ENCODE measurements around the gene PDE5A.
"Not testable (repeated sequence)": the region's sequence is repeated elsewhere in the genome, so short reads cannot be mapped to it uniquely, and the experiment has no call there.

Gene PDE5A

GRCh38 chr4:119628281-119629141 is at the start of gene PDE5A:
Gene PDE5A, minus strand, starts transcription at chr4:119628804. Its CDS starts 133 bp downstream, at chr4:119628671.
- no peak for DNase-seq

GRCh38 chr4:119676101-119676500 is 47.5 kb upstream of the PDE5A start:
- no peak for DNase-seq

GRCh38 chr4:119675391-119675790 is 46.8 kb upstream of the PDE5A start:
- no peak for DNase-seq

GRCh38 chr4:119672938-119673337 is 44.3 kb upstream of the PDE5A start:
- DNase-seq, result no peak

GRCh38 chr4:119672086-119672485 is 43.5 kb upstream of the PDE5A start:
- no peak for DNase-seq

GRCh38 chr4:119671205-119671604 is 42.6 kb upstream of the PDE5A start:
- DNase-seq, result no peak

DNA sequence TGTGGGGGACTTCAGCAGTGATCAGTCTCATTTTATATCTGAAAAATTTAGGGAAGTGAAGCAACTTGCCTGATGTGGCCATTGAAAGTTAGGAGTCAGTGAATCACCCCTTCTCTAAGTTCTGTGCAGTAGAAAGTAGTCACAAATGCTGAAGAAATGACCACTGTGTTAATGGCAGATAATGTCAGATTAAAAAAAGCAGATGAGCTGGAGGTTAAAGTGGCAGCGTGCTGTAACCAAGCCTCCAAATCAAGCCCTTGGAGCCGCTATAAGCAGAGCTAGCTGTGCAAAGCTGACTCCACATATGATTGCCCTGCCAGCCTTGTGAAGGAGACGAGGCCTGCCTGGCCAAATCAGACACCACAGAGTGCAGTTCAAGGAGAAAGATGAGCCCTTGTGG is 39.2 kb upstream of the PDE5A start:
- no peak for DNase-seq

- DNase-seq, result no peak
These were observed 38.1 kb upstream of the PDE5A start for GRCh38 chr4:119666653-119667091.

DNA sequence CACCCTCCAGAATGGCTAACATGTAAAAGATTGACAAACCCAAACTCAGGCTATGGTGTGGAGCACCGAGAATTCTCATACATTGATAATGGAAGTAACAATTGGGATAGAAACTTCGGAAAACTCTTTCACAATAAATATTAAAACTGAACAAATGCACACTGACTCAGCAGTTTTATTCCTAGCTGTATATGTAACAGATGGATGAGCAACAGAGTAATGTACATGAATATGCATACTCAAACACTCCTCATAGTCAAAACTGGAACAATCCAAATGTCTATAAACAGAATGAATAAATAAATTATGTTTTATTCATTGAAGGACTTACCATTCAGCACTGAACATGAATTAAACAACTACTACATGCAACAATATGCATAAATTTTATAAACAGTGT is 37.1 kb upstream of the PDE5A start:
- no peak for DNase-seq

DNA sequence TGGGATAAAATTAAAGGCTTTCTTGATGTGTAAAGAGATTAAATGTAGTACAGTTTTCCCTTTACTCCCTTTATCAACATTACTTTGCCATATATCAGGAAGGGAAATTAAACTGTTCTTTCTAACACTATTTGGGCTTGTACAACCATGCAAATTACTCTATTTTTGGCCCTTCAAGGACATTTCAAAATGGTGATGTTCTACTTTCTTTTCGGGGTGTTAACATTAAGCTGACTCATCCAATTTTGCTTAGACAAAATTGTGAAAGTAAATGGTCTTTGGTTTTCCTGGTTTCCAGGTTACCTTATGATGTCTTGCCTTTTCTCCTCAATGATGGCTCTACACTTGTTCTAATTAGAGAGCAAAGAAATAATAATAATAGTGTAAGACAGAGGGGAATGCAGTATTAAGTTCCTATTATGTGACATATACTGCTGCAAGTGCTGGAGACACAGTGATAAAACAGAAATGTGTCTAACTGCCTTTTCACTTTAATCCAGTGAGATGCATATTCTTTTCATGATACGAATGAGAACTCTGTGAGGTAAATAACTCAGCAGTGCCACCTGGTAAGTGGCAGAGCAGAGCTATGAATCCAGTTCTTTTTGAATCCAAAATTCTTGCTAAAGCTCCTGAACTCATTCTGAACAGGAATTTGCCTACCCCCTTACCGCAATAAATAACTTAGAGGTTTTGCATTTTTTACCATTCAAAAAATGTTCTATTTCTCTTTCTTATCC is 35.7 kb upstream of the PDE5A start:
- DNase-seq, result no peak

DNA sequence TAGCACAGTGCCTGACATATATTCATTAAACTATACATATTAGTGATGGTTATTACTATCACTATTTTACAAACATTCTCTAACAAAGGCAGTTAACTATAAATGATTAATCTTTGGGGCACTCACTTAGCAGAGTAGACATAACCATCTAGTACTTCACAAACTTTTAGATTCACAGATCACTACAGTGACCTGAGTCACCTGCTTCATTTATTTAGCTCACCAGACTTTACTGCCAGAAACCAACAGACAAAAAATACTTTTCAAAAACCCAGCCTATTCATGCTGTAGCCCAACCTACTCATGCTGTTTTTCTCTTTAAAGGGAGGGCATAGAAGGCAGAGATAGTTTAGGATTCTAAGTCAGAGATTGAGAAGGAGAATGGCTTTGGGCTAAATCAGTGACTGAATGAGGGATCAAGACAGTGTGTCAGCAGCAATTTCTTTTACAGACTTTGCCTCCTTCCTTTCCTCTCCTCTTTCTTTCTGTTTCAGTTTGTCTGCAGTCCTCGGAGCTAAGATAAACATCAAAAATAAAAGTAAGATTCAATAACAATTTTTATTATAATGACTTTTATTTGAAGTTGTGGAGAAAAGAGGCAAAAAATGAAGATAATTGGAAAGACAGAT is 34.7 kb upstream of the PDE5A start:
- DNase-seq, result no peak

GRCh38 chr4:119662612-119663011 is 34.0 kb upstream of the PDE5A start:
- not testable (repeated sequence) for DNase-seq

- DNase-seq, result no peak
These were observed 32.6 kb upstream of the PDE5A start for GRCh38 chr4:119661231-119661630.

DNA sequence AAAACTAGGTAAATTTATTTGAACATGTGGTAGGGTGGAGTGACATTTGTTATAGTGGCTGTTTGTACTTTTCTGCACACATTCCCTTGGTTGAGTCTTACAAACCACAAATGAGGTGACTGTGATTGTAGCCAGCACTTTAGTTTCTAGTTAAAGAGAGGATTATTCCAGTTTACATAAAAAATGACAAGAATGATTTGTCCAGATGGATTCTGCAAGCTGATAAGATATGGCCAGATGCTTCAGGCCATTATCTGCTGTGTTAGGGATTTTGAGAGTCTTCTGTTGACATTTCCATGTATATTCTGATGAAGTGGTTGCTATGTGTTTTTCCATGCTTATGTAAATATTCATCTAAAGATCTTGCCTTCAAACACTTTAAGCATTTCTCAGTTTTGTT is 31.0 kb upstream of the PDE5A start:
- DNase-seq, result no peak

GRCh38 chr4:119657111-119657611 is 28.6 kb upstream of the PDE5A start:
- no peak for DNase-seq

DNA sequence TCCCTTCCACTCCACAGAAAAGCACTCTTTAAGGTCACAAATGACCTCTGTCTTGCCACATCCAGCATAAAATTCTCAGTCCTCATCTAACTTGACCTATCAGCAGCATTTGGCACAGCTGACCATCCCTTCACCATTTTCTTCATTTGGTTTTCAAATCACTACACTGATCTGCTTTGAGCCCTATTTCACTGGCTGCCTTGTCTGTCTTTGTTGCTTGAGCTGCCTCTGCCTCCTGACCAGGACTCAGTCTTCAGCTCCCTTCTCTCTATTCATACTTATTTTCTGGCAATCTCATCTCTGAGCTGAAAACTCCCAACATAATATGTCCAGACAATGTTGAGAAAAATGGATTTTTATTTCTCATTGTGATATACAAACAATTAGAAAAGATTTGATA is 27.7 kb upstream of the PDE5A start:
- no peak for DNase-seq

DNA sequence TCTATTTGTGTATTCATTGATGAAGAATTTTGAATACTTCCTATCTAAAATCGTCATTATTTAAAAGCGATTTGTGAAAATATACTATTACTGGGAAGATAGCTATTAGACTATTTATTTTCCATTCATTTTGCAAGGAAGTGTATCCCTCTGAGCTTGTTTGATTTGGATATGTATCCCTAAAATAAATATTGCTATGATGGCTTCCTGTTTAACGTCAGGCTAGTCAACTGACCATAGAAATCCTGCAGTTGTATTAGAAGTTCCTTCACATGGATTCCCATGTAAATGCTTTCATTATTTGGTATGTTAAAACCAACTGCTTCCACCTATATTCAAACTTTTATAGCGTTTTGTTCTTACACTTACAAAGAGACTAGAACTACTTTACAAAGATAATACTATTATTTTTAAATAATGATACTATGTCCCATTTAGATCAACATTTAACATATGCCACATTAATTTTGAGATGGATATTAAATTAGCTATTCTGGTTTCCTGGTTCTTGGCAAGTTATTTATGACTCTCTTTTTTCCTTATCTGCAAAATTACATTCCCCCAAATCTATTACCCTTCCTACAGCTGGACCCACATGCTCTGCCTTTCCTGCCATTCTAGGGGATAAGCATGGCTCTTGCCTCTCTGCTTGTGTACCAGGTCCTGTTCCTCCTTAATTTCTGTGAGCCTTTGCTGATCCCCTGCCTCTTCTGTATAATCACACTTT is 26.7 kb upstream of the PDE5A start:
- DNase-seq, result no peak

DNA sequence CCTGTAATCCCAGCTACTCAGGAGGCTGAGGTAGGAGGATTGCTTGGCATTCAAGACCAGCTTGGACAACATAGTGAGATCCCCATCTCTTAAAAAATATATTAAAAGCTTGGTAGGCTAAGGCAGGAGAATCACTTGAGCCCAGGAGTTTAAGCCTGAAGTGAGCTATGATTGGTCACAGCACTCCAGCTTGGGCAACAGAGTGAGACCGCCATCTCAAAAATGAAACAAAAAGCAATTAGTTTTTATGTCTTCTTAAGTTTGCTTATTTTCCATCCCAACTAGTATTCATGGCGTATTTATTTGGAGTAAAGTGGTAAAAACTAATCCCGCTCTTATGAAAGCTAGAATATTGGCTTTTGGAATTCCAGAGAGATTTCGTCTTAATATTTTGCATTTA is 25.4 kb upstream of the PDE5A start:
- no peak for DNase-seq

- no peak for DNase-seq
These were observed 24.4 kb upstream of the PDE5A start for GRCh38 chr4:119652998-119653397.

DNA sequence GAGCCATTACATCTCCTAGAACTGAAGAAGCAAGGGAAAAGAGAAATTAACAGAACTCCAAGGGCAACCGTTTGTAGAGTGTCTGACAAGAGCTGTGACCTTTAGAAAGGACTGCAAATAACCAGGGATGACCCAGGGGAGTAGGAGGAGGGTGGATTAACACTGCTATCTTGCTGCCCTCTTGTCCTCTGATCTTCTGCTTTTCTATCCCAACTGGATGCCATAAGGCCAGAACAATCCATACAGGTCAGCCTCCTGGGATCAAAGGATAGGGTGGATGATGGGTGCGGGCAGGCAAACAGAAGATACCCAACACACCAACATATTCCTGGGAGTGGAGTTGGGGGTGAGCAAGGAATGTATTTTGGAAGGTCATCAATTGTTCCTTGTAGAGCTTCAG is 19.8 kb upstream of the PDE5A start:
- no peak for DNase-seq

DNA sequence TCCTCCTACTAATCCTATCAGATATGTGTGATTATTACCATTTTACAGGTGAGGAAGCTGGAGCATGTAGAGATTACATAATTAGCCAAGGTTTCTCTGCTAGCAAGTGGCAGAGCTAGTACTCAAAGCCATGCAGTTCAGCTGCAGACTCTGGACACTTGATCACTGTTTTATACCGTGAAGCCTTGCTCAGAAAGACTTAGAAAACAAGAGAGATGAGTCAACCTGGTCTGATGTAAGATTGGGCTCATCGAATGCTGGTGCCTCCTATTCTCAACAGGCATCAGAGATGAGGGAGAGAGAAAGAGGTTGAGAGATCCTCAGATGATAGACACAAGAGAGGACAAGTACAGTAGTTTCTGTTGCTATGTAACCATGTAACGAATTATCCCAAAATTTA is 19.0 kb upstream of the PDE5A start:
- no peak for DNase-seq

DNA sequence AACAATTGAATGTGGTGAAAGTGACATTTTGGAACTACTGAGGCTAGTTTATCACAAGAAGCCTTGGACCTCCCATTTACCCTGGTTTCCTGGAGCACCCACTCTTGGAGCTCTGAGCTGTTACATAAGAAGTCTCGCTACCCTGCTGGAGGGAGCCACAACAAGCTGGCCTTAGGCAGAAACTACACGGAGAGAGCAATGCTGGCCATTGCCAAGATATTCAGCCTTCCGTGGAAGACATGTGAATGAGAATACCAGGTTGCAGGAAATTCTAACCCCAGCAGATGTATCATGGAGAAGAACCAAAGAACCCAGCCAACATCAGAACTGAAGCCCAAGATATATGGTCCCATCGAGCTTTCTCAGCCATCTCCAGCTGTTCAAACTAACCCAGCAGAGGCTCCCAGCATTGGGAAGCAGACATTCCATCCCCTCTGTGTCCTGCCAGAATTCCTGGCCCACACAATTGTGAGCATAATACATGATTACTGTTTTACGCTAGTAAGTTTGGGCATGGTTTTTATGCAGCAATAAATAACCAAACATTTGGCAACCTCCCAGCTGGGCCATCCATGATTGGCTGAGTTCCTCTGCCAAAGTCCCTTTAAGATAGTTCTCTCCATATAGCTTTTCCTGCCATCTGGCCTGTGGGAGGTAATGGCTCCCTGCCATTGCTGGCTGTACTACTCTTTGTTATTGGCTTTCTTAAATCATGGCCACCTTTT is 17.9 kb upstream of the PDE5A start:
- no peak for DNase-seq
